NCI-H2029 (cell line): ENCODE data around the gene CNOT6.

Source experiments
- DNase-seq: peaks from one replicate; lab custom pipeline; 2025; lab: John Stamatoyannopoulos, UW

CNOT6 gene

DNA sequence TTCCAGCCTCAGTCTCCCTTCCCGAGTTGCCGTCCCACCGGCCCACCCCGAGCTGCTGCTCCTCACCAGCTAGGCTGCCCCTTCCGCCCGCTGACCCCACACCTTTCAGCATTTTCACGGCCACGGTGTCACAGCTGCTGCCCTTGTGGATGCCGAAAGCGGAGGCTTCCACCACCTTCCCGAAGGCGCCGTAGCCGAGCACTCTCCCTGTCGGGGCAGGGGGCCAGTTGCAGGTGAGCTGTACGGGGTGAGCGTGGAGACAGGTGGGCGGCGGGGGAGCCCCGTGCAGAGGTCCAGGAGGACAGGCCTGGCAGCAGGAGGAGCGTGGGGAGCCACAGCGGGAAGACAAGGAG is 125.4 kb downstream of the CNOT6 start:
- DNase-seq = no peak

DNA sequence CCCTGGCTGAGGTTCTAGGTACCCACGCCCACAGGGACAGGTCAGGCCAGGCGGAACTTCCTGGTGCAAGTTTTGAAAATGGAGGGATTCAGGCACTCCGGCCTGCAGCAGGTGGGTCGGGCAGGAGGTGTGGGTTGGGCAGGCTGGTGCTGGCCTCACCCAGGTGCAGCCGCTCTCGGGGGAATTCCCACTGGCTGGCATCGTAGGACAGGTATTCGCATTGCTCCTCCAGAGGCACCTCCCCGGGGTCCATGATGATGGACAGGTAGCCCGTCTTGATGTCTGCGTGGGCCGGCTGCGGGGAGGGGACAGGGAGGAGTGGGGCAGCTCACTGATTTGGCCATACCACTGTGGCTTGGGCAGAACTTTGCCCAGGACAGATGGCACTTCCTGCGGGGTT is 125.8 kb downstream of the CNOT6 start:
- DNase-seq = no peak

DNA sequence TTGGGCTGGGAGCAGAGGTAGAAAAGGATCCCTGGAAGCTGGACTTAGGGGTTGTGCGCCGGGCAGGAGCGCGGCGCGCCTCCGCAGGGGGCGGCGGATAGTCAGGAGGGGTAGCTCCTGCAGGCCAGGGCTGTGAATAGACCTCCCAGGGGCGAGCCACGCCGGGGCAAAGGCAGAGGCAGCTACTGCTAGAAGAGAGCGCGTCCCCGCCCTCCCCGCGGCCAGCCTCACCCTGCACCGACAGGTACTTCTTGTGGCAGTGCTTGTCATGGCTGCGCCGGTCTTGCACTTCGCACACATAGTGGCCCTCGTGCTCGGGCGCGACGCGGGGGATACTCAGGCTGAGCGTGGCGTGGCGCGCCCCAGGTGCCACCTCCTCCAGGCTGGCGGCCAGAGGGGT is 127.1 kb downstream of the CNOT6 start:
- no peak for DNase-seq

DNA sequence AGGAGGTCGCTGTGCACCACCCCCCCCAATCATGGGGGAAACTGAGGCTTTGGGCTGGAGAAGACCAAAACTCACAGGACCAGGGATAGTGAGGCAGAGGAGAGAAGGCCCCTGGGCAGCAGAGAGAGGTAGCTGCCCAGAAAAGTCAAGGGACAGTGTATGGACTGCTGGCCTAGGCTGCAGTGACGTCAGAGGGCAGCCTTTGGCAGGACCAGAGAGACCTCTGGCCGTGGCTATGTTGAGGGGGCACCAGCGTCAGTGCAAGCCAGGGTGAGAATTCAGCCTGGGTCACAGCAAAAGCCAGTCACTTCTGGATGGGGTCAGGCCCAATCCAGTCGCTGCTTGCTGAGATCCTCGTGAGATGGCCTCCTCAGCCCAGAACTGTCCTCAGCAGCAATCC is 128.7 kb downstream of the CNOT6 start:
- no peak for DNase-seq

DNA sequence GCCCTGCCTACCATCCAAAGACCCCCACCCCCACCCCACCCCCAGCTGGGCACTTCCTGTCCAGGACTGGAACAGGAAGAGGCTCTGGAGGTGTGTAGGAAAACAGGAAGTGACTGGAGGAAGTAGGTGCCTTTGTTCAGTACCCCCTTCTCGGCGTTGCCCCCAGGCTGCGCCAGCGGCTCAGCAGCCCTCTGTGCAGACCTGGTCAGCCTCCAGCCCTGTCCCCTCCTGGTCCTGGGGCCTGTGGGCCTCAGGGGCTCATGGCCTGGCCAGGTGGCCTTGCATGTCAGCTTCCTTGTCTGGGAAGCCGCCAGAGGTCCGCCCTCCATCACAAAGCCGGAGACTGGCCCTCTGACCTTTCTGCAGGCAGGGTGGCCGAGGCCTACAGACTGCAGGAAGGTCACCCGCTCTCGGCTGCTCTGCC is 129.2 kb downstream of the CNOT6 start:
- no peak for DNase-seq

DNA sequence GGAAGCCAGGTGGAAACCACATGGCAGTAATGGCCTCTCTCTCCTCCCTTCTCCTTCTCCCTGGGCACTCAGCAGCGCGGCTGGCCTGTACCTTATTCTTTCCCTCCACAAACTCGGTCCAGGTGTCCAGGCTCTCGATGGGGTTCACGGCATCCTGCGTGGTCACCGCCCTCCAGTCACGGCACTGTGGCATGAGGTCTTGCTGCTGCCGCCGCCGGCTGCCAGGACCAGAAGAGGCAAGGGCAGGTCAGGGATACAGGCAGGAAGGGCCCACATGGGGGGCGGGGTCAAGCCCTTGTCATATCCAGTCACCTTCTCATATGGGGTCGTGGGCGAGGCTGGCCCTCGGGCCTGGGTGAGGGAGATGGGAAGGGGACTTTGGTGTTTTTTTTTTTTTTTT is 129.7 kb downstream of the CNOT6 start:
- DNase-seq = no peak

DNA sequence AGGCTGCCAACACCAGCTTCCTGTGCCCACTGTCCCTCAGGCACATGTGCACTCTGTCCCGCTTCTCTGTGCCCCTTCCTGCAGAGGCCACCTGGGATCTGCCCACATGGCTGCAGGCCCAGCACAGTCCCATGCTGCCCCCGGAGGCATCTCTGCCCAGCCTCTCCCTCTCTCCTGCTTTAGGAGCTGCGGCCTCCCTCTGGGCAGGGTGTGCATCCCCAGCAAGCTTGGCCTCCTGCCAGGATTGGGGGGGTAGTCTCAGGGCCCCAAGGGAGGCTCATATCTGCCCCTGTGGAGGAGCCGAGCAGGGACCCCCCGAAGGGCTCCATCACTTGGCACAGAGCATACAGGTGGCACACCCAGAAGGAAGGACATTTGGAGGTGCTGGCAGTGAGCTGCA is 130.4 kb downstream of the CNOT6 start:
- no peak for DNase-seq

DNA sequence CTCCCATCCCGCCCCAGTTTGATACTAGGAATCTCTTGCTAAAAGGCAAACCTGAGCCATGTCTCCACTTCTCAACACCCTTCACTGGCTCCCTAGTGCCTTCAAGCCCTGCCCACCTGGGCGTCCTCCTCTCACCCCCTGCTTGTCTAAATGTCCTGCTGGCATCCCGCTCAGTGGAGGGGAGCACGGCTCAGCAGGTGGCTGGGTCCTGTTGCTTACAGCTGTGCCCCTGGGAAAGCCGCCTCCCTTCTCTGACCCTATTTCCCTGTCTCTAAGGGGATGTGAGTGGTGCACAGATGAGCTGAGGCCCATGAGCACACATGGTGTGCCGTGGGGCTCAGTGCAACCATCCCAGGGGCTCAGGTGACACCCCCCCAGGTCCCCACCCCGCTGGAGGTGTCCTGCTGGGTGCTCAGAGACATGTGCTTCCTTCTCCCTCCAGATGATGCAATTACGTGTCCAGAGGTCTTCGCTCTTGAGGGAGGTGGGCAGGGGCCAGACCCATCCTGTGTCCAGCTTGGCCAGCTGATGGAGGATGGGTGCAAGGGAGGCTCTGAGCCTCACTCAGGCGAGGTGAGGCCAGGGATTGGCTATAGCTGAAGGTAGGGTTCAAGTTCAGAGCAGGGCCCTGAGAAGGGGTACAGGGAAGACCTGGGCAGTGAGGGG is 131.1 kb downstream of the CNOT6 start:
- no peak for DNase-seq

DNA sequence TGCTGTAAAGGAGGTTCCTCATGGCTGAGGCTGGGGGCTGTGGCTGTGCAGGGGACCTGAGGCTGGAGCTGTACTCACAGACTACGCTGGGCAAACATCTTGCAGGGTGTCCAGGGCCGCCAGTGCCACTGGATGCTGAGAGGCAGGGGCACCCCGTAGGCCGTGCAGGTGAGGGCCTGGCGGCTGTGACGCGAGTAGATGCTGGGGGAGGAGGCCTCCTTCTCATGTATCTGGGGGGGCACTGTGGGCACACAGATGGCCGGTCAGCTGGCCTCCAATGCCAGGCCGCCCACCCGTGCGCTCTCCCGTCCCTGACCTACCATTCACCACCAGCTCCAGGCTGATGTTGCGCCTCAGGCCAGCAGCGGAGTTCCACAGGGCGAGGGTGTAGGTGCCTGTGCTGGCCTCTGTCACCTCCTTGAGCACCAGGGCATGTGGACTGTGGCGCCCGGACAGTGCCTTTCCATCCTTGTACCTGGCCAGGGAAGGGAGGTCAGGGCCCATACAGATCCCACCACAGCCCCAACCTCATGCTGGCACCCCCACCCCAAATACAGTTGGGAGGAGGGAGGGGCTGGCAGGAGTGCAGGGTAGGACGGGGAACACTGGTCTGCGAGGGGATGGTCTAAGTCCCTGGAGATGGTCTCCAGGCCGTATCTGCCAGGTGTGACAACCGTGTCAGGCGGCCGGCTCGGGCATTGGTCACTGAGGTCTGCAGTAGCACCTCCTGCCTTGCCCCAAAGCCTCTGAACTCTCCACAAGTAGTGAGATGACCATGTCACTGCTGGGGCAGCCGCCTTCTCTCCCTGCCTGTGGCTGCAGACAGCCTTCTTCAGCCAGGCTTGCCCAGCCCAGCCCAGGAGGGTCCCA is 131.8 kb downstream of the CNOT6 start:
- DNase-seq = no peak

DNA sequence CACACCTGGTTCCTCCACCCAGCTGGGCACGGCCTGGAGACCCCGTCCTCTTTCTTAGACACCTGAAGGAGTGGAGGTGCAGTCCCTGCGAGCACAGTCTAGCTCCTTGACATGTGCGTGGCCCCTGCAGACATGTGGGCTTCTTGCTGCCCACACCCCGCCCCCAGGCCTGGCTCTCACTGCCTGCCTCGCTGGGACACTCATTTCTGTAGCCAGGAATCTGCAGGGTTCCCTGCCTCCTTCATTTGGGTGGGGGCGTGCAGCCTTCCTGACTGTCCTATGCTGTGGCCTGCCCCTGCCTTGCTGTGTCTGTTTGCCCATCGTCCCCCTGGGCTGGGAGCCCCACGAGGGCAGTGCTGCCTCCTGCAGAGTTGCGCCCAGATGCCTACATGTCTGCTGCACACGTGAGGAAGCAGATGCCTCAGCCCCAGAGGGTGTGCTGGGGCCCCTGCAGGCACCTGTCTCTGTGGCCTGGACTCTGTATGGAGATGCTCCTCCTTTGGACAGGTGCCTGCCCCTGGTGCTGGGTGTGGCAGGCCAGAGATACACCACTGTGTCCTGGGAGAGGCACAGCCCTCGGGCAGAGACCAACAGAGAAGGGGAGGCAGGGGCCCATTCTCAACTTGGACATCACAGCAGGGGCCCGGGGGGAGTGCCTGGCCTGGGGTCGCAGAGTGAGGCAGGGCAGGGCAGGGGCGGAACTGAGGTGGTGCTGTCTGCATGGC is 132.6 kb downstream of the CNOT6 start:
- no peak for DNase-seq

DNA sequence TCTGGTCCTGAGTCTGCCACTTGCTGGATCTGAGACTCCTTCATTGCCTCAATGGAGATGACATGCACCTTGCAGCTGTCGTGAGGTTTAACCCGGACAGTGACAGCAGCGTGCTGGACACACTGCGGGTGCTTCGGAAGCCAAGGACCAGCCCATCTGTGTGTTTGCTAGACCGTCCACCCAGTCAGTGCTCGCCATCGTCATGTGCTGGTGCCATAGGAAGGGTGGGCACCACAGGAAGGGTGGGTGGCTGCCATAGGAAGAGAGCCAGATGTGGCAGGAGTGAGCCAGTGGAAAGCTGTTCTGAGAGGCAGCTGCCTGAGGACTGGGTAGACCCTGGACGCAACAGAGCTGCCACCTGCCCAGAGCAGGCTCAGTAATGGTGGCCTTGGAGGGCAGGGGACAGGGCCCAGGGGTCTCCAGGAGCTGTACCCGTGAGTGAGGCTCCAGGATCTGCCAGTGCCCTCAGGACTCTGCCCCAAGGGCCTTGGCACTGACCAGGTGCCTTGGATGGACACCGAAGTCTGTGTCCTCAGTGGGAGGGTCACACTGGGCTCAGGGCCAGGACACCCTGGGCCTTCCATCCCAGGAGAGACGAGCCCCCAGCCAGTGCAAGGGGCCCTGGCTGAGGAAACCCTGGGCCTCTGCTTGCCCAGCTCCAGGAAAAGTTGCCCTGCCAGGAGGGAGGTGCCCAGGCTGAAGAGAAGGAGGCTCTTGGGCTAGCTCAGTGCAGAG is 133.4 kb downstream of the CNOT6 start:
- DNase-seq = no peak
